Glomerular visceral epithelial cell (primary cell): ENCODE measurements around the gene CD3E.
"Not testable (repeated sequence)": the region's sequence is repeated elsewhere in the genome, so short reads cannot be mapped to it uniquely, and the experiment has no call there.

Experiments
- DNase-seq: peaks from one replicate; pipeline ENCODE4 v3.0.0-alpha.2; 2016; ENCODE audit errors: extremely low spot score

Gene CD3E

GRCh38 chr11:118290923-118291322, 13.6 kb upstream of the CD3E start:
- peak; percentile 26 for DNase-seq

- no peak for DNase-seq
Observed at GRCh38 chr11:118291477-118292135, 12.9 kb upstream of the CD3E start.

GRCh38 chr11:118294053-118294452, 10.5 kb upstream of the CD3E start:
- DNase-seq = no peak

GRCh38 chr11:118295199-118295598, 9.3 kb upstream of the CD3E start:
- DNase-seq = no peak

GRCh38 chr11:118295815-118296454, 8.6 kb upstream of the CD3E start:
- peak; percentile 25 for DNase-seq

- DNase-seq = no peak
Observed at GRCh38 chr11:118301600-118302195, 2.8 kb upstream of the CD3E start.

- DNase-seq = no peak
Observed at GRCh38 chr11:118304227-118304567, 333 bp upstream of the CD3E start.

GRCh38 chr11:118305726-118306125, 1.2 kb downstream of the CD3E start:
- DNase-seq = no peak

GRCh38 chr11:118306556-118306955, 2.0 kb downstream of the CD3E start:
- no peak for DNase-seq

- DNase-seq = not testable (repeated sequence)
Observed at GRCh38 chr11:118308995-118309528, 4.5 kb downstream of the CD3E start.

- DNase-seq = no peak
Observed at GRCh38 chr11:118310271-118310670, 5.7 kb downstream of the CD3E start.

GRCh38 chr11:118310781-118311485, 6.4 kb downstream of the CD3E start:
- no peak for DNase-seq

- DNase-seq = no peak
Observed at GRCh38 chr11:118311518-118311917, 7.0 kb downstream of the CD3E start.

- no peak for DNase-seq
Observed at GRCh38 chr11:118312328-118312727, 7.8 kb downstream of the CD3E start.

- no peak for DNase-seq
Observed at GRCh38 chr11:118313242-118313641, 8.7 kb downstream of the CD3E start.

- DNase-seq = no peak
Observed at GRCh38 chr11:118314988-118315411, 10.5 kb downstream of the CD3E start.

GRCh38 chr11:118318124-118318523, 13.6 kb downstream of the CD3E start:
- DNase-seq = no peak

GRCh38 chr11:118318581-118319336, 14.2 kb downstream of the CD3E start:
- no peak for DNase-seq

- DNase-seq = no peak
Observed at GRCh38 chr11:118319337-118319707, 14.8 kb downstream of the CD3E start.

GRCh38 chr11:118320515-118320914, 16.0 kb downstream of the CD3E start:
- no peak for DNase-seq

GRCh38 chr11:118321386-118322082, 17.0 kb downstream of the CD3E start:
- no peak for DNase-seq
